ENCODE data around the gene ZNF615.

DNA sequence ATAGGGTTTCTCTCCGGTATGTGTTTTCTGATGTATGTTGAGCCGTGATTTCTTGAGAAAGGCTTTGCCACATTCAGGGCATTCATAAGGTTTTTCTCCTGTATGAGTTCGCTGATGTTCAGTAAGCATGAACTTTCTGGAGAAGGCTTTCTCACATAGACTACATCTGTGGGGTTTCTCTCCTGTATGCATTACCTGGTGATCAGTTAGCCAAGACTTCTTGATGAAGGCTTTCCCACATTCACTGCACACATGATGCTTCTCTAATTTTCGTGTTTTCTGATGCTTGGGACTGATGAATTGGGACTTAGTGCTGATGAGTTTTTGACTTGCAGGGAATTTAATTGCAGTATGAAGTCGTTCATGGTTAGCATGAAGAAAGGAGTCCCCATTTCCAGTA is 42.4 kb downstream of the ZNF615 start:
- TF ChIP-seq, protein P1, sequence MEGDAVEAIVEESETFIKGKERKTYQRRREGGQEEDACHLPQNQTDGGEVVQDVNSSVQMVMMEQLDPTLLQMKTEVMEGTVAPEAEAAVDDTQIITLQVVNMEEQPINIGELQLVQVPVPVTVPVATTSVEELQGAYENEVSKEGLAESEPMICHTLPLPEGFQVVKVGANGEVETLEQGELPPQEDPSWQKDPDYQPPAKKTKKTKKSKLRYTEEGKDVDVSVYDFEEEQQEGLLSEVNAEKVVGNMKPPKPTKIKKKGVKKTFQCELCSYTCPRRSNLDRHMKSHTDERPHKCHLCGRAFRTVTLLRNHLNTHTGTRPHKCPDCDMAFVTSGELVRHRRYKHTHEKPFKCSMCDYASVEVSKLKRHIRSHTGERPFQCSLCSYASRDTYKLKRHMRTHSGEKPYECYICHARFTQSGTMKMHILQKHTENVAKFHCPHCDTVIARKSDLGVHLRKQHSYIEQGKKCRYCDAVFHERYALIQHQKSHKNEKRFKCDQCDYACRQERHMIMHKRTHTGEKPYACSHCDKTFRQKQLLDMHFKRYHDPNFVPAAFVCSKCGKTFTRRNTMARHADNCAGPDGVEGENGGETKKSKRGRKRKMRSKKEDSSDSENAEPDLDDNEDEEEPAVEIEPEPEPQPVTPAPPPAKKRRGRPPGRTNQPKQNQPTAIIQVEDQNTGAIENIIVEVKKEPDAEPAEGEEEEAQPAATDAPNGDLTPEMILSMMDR (conservative IDR thresholded peaks at IDR 0.05), result no peak
- TF ChIP-seq ZFX (IDR thresholded peaks at IDR 0.05), result no peak

Data from C4-2B (cell line).